Camera-type eye (tissue), 1 donor: Measurements from ENCODE around the gene HMGB1. TPM values are rescaled to one million over a fixed set of nuclear protein-coding genes. Genes with fewer than 3 reads are reported as not detected.

ENCODE experiments used
- total RNA-seq: library from RNA; depleted of rRNA; stranded (reverse); fragments of >200 nt; gene quantifications from one replicate; pipeline ENCODE4 v1.2.3, GENCODE V29; 2014

The HMGB1 gene
- 501 TPM for total RNA-seq

DNA sequence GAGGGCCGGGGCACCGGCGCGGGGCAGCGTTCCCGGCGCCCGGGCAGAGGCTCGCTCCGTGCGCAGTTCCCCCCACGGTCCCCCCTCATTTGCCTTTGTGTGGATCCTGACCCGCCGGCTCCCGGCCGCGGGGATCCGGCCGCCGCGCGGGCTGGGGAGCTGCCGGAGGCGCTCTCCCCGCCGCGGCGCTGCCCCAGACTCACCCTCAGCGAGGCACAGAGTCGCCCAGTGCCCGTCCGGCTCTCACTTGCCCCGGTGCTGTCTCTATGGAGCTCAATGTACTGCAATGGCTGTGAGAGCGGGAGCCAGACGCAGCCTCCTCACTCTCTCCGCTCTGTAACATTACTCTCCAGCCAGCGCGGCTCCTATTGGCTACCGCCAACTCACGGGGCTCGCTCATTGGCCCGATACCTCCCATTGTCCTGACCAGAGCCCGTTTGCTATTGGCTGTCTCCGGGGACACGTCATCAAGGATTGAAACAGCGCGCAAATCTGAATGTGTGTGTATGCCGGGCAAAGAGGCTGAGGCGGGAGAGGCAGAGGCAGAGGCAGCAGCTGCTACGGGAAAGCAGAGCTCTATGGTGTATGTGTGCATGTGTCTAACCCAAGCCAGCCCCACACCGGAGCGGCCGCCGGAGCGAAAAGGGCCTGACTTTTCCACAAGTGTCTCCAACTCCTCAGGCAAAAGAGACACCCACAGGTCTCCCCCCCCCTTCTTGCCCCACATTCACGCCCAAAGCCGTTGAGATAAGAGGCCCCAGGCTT is at the start of gene HMGB1:
HMGB1 (minus strand) TSS at position 344 of the 765 bp plus-strand sequence. CDS start 2,256 bp downstream, outside the sequence.

DNA sequence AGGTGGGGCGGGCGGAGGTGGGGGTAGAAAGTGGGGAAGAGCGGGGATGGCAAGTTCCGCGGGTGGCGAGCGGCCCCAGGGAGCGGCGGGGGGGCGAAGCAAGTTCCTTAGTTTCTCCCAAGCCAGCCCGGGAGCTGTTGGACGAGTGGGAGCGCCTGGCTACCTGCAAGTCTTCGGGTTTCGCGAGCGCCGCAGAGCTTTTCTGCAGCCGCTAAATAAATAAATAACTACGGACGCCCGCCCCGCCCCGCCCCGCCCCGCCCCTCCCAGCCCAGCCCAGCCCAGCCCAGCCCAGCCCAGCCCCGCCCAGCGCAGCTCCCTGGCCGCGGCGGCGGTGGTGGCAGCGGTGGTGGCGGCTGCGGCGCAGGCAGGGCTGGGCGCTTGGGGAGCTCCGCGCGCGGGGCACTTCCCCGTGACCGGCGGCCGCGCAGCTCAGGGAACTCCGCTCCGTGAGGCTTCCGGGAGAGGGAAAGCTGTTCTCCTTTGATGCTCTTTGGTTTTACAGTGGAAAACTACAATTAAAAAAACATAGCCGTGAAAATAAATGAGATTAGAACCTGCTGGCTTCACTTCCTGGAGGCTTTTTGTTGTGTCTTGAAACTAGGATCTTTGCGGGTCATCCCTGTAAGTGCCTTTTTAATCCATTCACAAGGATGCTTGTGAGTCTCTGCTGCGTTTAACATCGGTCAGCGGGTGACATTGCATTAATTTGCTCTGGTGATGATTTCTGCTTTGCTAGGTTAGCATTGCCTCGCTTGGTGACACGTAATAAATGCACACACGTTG is 43.5 kb downstream of the HMGB1 start, which contains the start of gene UBE2L5:
UBE2L5 (plus strand) TSS at position 440 of the 786 bp plus-strand sequence. CDS start 5,498 bp downstream, outside the sequence.

Other genes starting within 250 kb of the HMGB1 start
- 47.8 TPM for gene KATNAL1, start 158.4 kb downstream of the HMGB1 start, total RNA-seq
- not detected for gene UBE2L5, start 43.4 kb downstream of the HMGB1 start, total RNA-seq
- gene USPL1, start 152.0 kb upstream of the HMGB1 start, total RNA-seq: 67.1 TPM